ENCODE data around the gene MGAT5B.

The MGAT5B gene

GRCh38 chr17:76929601-76930000, 61.4 kb downstream of the MGAT5B start:
- TF ChIP-seq CTCF (IDR thresholded peaks at IDR 0.05; ENCODE audit: borderline replicate concordance, control extremely low read depth, extremely low read depth, insufficient read depth, missing control alignments), result no peak
- DNase-seq (ENCODE audit: low spot score), result no peak
- in situ Hi-C loops (cut with MboI; ENCODE audit: low sequenced_read_pairs, unreplicated experiment), result no loop called here

- no peak for TF ChIP-seq CTCF (IDR thresholded peaks at IDR 0.05; ENCODE audit: borderline replicate concordance, control extremely low read depth, extremely low read depth, insufficient read depth, missing control alignments)
- DNase-seq (ENCODE audit: low spot score), result no peak
- in situ Hi-C loops (cut with MboI; ENCODE audit: low sequenced_read_pairs, unreplicated experiment), result no loop called here
Observed at GRCh38 chr17:76930107-76930506, 61.9 kb downstream of the MGAT5B start.

DNA sequence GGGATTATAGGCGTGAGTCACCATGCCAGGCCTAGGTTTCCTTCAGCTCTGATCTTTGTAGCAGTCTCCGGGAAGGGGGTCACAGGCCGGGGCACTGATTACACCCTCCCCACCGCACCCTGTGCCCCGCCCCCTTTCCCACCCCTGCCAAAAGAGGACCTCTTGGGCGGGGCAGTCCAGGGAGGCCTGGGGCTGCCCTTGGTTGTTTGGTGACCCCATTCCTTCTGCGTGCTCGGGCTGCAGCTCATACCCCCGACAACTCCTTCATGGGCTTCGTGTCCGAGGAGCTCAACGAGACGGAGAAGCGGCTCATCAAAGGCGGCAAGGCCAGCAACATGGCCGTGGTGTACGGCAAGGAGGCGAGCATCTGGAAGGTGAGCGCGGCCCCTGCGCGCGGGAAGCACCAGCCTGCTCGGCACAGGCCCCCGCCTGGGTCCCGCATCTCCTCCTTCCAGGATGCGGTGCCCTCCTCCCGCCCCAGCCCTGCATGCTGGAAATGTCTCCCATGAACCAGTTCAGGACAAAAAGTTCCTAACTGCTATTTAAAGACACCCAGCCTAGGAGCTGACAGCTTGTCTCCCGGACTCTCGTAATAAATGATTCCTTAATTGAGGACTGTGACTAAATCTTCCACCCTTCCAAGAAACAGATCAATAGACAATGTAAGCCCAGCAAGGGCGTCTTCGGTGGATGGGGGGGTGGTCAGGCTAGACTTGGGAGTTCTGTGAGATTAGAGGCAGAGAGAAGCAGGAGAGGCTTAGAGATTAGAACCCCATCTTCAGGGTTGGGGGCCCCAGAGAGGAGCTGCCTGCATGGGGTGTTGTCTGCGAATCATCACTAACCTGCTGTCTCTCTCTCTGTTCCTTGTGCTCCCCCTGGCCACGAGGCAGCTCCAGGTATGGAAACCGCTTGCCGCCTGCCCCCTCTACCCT, 64.5 kb downstream of the MGAT5B start:
- DNase-seq (ENCODE audit: low spot score), result no peak
- in situ Hi-C loops (cut with MboI; ENCODE audit: low sequenced_read_pairs, unreplicated experiment), result no loop called here
- no peak for TF ChIP-seq CTCF (IDR thresholded peaks at IDR 0.05; ENCODE audit: borderline replicate concordance, control extremely low read depth, extremely low read depth, insufficient read depth, missing control alignments)

DNA sequence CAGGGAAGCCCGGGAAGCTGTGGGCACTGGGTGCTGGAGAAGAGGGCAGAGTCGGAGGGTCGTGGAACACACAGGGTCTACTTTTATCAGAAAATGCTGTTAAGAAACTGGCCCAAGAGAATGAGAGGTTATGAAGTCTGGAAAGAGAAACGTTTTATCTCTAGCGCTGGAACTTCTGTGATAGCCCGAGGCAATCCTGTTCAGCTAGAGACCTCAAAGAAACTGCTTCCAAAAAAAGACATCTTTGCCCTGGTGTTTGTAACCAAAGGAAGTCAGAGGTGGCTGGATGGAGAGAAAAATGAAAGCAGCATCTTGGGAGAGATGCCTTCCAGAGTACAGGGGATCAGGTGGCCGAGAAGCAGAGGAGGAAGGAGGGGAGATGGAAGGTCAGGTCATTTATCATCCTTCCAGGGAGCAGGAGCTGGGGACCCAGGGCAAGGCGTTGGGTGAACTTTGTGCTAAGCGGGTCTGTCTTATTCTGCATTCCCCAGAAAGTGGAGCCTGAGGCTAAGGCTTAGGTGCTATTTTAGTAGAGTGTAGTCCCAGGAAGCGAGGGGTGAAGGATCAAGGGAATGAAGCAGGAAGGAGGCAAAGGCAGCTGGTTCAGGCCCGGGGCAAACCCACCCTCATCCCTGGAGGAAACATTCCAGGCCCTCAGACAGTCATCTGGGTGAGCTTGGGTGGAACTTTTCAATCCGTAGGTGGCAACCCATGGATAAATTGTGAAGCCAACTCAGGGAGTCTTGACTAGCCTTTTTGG, 66.5 kb downstream of the MGAT5B start:
- TF ChIP-seq CTCF (IDR thresholded peaks at IDR 0.05; ENCODE audit: borderline replicate concordance, control extremely low read depth, extremely low read depth, insufficient read depth, missing control alignments), result no peak
- in situ Hi-C loops (cut with MboI; ENCODE audit: low sequenced_read_pairs, unreplicated experiment), result no loop called here
- DNase-seq (ENCODE audit: low spot score), result no peak

- in situ Hi-C loops (cut with MboI; ENCODE audit: low sequenced_read_pairs, unreplicated experiment), result no loop called here
- DNase-seq (ENCODE audit: low spot score), result no peak
- TF ChIP-seq CTCF (IDR thresholded peaks at IDR 0.05; ENCODE audit: borderline replicate concordance, control extremely low read depth, extremely low read depth, insufficient read depth, missing control alignments), result no peak
Observed at GRCh38 chr17:76935331-76935730, 67.1 kb downstream of the MGAT5B start.

GRCh38 chr17:76937238-76937637, 69.0 kb downstream of the MGAT5B start:
- in situ Hi-C loops (cut with MboI; ENCODE audit: low sequenced_read_pairs, unreplicated experiment), result no loop called here
- DNase-seq (ENCODE audit: low spot score), result no peak
- no peak for TF ChIP-seq CTCF (IDR thresholded peaks at IDR 0.05; ENCODE audit: borderline replicate concordance, control extremely low read depth, extremely low read depth, insufficient read depth, missing control alignments)
